Measurements from ENCODE around the gene MTHFD1L. TPM values are rescaled to one million over a fixed set of nuclear protein-coding genes. Genes with fewer than 3 reads are reported as not detected.

Gene MTHFD1L
- total RNA-seq, 1 donor from 2014 or later, result 30.2 TPM

DNA sequence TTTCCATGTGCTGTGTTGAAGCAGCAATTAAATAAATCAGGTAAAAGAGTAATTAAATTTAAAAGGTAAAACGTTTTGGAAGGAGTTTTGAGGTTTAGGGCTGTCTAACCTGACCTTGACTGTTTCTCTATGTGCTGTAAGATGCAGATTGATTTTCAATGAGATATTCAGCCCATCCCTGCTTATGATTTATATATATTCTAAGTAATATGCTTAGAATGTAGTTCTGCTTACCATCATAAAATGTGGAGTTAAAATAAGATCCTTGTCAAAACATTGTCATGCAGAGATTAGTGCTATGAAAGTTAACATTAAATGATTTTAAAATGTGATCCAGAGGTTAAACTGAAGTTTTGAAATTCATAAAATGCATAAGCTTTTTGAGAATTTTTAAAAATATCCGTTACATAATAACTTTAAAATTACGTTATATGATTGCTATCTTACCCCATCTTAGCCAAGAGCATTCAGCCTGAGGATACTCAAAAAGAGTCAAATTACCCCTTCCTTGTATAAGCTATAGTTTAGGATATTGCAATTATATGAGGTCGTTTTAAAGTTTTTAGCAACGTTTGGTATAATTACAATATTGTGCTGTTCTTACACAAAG is 122.5 kb downstream of the MTHFD1L start:
- DNase-seq (ENCODE audit: low spot score), result no peak

GRCh38 chr6:150991487-150991886 is 126.0 kb downstream of the MTHFD1L start:
- no peak for DNase-seq (ENCODE audit: low spot score)

- no peak for DNase-seq (ENCODE audit: low spot score)
Observed at GRCh38 chr6:150992262-150992661, 126.8 kb downstream of the MTHFD1L start.

DNA sequence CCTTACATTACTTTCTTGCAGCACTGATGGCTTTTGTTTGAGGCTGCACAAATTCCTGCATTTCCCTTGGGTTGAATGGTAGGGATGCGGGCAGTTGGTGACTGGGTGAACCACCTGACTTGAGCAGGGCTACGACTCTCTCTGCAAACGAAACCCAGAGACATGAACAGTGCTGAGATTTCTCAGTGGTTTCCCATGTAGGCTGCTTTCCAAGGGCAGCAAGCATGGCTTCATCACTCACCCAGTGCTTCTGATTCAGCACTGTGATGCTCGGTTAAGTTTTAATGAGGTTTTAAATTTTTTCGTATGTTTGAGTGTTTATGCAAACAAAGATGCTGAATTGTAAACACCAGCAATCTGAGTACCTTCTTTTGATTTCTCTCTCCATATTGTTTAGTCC is 127.2 kb downstream of the MTHFD1L start:
- DNase-seq (ENCODE audit: low spot score), result no peak

GRCh38 chr6:150993253-150993652 is 127.8 kb downstream of the MTHFD1L start:
- DNase-seq (ENCODE audit: low spot score), result no peak

- no peak for DNase-seq (ENCODE audit: low spot score)
Observed at GRCh38 chr6:150994026-150994425, 128.5 kb downstream of the MTHFD1L start.

DNA sequence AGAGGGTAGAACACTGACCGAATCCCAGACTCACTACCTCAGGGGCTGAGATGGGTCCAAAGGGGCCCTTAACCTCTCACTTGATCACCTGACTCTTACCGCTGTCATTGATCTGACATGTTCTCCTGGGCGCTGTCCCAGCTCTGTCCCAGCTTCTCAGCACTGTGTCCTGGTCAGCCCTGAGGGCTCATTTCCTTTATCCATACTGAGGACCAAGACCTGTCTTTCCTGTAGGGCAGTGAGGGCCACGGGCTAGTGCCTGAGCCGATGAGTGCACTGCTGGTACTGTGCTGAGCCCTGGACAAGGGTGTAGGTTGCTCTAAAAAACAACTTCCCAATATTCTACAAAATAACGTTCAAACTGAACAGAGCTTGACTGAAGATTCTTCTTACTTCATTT is 131.5 kb downstream of the MTHFD1L start:
- no peak for DNase-seq (ENCODE audit: low spot score)

GRCh38 chr6:150999107-150999506 is 133.6 kb downstream of the MTHFD1L start:
- no peak for DNase-seq (ENCODE audit: low spot score)

DNA sequence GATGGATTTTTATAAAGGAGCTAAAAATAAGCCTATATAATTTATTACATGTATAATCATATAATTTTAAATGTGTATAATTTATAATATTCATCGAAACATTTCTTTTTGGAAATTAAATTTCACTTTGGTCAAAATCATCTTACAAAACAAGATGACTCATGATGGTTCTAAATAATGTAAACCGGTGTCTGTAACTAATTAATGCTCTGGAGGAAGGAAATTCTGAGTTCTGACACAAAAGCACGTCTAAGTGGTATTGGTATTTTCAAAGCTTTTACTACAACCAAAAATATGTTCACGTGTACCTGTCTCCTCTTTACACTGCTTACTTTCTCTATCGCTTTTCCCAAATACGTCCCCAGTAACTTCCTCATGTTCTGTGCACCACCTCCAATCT is 134.1 kb downstream of the MTHFD1L start:
- no peak for DNase-seq (ENCODE audit: low spot score)

- DNase-seq (ENCODE audit: low spot score), result no peak
Observed at GRCh38 chr6:151001387-151002056, 136.0 kb downstream of the MTHFD1L start.

- DNase-seq (ENCODE audit: low spot score), result no peak
Observed at GRCh38 chr6:151002057-151002450, 136.6 kb downstream of the MTHFD1L start.

DNA sequence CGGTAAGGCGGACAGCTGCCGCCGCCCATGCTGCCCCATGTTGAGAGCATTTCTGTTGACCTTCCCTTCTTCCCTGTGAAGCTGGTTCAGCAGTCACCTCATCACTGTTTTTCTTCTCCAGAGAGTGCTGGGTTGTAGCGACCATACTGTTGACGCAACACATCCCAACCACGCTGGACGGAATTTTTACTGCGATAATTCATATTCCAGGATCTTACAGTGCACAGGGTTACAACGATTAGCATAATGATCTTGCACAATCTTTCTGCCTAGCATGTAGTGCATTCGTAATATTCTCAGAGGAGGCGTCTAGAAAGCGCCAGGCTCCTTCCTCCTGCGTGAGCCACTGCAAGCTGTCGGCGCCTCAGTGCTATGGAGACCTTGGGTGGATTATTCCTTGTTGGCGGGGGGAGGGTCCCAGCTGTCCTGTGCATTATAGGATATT is 137.0 kb downstream of the MTHFD1L start:
- no peak for DNase-seq (ENCODE audit: low spot score)

GRCh38 chr6:151004383-151005024 is 139.0 kb downstream of the MTHFD1L start:
- DNase-seq (ENCODE audit: low spot score), result no peak

DNA sequence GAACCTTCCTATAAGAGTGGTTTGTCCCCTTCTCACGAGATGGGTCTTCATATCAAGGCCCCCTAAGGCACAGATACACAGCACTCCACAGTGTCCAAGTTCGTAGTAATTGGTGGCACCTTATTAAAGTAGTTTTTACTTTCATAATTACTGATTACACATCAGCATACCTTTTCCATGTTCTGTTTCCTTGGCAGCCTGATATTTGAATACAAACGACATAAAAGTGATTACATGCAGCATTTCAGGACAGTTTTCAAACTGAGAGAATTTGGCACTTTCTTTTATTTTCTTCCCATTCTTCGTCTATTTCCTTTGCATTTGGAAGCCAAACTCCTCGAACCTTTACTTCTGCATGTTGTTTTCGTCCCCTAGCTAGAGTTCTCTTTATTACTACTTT is 139.7 kb downstream of the MTHFD1L start:
- DNase-seq (ENCODE audit: low spot score), result no peak

GRCh38 chr6:151005896-151006632 is 140.6 kb downstream of the MTHFD1L start:
- DNase-seq (ENCODE audit: low spot score), result no peak

DNA sequence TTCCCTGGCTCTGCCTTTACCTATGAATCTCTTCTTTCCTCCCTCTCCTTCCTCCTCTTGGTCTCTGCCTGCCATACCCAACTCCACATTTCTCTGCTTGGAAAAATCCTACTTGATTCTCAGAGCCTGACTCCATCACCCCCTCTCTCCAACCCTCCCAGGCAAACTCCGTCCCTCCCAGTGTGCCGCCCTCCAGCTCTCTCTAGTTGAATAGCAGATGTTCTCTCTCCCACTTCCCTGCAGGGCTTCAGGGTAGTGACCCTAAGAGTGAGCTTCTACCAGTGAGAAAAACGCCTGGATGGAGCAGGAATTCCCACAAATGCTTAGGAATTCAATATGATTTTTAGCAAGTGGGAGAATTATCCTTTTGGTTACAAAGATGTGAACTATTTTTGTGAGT is 141.6 kb downstream of the MTHFD1L start:
- DNase-seq (ENCODE audit: low spot score), result no peak

GRCh38 chr6:151007922-151008321 is 142.4 kb downstream of the MTHFD1L start:
- DNase-seq (ENCODE audit: low spot score), result no peak

- DNase-seq (ENCODE audit: low spot score), result no peak
Observed at GRCh38 chr6:151008425-151008824, 142.9 kb downstream of the MTHFD1L start.

DNA sequence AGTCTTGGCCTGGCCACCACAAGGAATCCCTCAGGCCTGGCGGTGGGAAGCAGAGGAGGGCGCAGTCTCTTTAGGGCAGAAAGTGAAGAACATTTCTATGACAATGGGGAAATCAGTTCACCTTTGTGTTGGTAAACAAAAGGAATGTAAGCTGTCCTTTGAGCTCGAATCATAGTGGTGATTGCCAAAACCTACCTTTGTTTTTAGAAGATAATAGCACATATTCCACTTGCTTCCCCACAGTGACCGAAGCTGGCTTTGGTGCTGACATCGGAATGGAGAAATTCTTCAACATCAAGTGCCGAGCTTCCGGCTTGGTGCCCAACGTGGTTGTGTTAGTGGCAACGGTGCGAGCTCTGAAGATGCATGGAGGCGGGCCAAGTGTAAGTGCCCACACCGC is 144.1 kb downstream of the MTHFD1L start:
- no peak for DNase-seq (ENCODE audit: low spot score)

- DNase-seq (ENCODE audit: low spot score), result no peak
Observed at GRCh38 chr6:151010071-151010470, 144.6 kb downstream of the MTHFD1L start.

DNA sequence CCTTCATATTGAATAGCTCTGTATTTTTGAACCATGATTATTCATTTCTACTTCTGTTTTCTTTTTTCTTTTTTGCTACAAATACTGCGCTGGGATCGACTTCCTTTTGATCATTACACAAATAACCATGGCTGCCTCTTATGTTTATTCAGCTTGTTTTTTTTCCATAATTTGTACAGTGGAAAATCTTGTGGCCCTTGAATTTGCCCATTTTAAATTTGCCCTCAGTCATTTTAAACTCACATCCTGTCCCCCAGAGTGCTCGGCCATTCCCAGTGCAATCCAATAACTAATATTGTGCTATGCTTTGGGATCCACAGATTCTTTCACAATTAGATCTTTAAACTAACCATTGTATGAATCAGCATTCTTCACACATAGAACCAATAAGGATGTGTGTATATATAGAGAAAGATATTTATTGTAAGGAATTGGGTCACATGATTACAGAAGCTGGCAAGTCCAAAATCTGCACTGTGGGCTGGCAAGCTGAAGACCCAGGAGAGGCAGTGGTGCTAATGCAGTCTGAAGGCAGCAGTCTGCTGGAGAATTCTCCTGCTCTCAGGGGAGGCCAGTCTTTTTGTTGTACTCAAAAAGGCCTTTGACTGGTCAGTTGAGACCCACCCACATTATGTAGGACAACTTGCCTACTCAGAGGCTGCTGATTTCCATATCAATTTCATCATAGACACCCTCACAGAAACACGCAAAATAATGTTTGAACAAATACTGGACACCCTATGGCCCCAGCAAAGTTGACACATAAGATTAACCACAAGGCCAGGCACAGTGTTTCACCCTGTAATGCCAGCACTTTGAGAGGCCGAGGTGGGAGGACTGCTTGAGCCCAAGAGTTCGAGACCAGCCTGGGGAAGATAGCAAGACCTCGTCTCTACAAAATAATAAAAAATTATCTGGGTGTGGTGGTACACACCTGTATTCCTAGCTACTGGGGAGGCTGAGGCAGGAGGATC is 147.1 kb downstream of the MTHFD1L start:
- DNase-seq (ENCODE audit: low spot score), result no peak
